Stomach (tissue), 4 donors: ENCODE results near the gene WDSUB1.

Source experiments
- EP300 ChIP-seq: sonication (generic); formaldehyde crosslinking; IDR thresholded peaks from one replicate; pipeline ENCODE4 v1.6.1; 2017; ENCODE audit warnings: antibody characterized with exemption
- POLR2A ChIP-seq, 4 donors: fragments of 450-650 bp; IDR thresholded peaks; one replicate each; pipeline ENCODE4 v1.6.1; 2016; ENCODE audit warnings: antibody characterized with exemption in 4 of 4, control low read depth in 2 of 4, mild to moderate bottlenecking in 1 of 4, moderate library complexity in 1 of 4
- TF ChIP-seq, protein P1 (sequence below), 7 experiments: fragments of 450-650 bp in 4 of 7; fragments of 200-600 bp in 3 of 7; sonication (generic) in 3 of 7; IDR thresholded peaks; one replicate each; pipeline ENCODE4 v1.5.1; 2016 to 2019; ENCODE audit warnings: antibody characterized with exemption in 7 of 7, control low read depth in 2 of 7, mild to moderate bottlenecking in 1 of 7

- TF ChIP-seq, protein P1, sequence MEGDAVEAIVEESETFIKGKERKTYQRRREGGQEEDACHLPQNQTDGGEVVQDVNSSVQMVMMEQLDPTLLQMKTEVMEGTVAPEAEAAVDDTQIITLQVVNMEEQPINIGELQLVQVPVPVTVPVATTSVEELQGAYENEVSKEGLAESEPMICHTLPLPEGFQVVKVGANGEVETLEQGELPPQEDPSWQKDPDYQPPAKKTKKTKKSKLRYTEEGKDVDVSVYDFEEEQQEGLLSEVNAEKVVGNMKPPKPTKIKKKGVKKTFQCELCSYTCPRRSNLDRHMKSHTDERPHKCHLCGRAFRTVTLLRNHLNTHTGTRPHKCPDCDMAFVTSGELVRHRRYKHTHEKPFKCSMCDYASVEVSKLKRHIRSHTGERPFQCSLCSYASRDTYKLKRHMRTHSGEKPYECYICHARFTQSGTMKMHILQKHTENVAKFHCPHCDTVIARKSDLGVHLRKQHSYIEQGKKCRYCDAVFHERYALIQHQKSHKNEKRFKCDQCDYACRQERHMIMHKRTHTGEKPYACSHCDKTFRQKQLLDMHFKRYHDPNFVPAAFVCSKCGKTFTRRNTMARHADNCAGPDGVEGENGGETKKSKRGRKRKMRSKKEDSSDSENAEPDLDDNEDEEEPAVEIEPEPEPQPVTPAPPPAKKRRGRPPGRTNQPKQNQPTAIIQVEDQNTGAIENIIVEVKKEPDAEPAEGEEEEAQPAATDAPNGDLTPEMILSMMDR (IDR thresholded peaks at IDR 0.05): no peak
- TF ChIP-seq POLR2A (IDR thresholded peaks at IDR 0.05): no peak
- no peak for TF ChIP-seq EP300
Observed at GRCh38 chr2:159227467-159227866, 59.0 kb downstream of the WDSUB1 start.
